SK-N-MC (cell line): ENCODE measurements around the gene ACOT8.

ENCODE experiments used
- EZH2 ChIP-seq: fragments of 200-600 bp; sonication (generic); IDR thresholded peaks from one replicate; pipeline ENCODE4 v1.6.1; 2017; ENCODE audit warnings: antibody characterized with exemption
- FOXP2 ChIP-seq: optimal IDR thresholded peaks from 2 replicates; pipeline ENCODE3; 2011; ENCODE audit warnings: mild to moderate bottlenecking, moderate library complexity; ENCODE audit not compliant: insufficient read depth; ENCODE audit errors: extremely low read length, control extremely low read depth
- POLR2AphosphoS5 ChIP-seq: IDR thresholded peaks from 2 replicates; pipeline ENCODE4 v1.6.1; 2012; ENCODE audit warnings: mild to moderate bottlenecking, low read depth, low read length, borderline replicate concordance

DNA sequence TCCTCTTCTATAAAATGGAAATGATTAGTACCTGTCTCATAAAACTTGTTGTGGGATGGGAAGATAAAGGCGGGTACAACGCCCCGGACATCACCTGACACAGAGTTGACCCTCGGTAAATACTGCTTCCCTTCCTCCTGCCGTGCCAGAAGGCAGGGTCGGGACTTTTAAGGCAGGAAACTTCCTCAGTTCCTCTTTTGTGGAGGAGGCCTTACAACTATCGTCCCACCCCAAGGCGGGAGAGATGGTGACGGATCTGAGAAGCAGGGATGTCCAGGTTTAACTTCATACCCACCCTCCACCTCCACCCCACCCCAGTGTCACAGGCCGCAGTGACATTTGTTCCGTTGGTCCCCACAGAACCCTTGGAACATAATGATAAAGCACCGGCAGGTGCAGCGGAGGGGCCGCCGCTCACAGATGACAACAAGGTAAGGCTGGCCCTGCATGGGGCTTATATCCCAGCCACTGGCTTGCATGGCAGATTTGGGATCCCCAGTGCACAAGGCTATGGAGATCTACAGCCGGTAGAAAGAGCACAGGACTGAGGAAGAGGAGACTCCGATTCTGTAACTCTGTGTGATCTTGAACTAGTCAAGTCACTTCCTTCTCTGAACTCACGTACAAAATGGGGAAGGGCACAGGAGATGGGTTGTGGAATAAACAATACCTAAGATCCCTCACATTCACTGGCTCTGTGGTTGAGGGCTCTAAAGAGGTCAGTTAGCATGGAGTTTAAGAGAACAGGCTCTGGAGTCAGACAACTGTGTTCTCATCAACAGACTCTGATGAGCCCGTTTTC is 64.7 kb downstream of the ACOT8 start:
- TF ChIP-seq POLR2AphosphoS5 (no peak), EZH2 (no peak), FOXP2 (no peak)
